Esophagus muscularis mucosa (tissue), 4 donors: ENCODE data around the gene TANC1. TPM values are rescaled to one million over a fixed set of nuclear protein-coding genes. Genes with fewer than 3 reads are reported as not detected.

Source experiments
- DNase-seq: peaks from one replicate; pipeline ENCODE4 v3.0.0-alpha.2; 2017; ENCODE audit errors: extremely low spot score
- H3K27ac ChIP-seq, 4 donors: fragments of 200-600 bp; sonication (generic); replicated peaks in 1 of 4; 1 replicate in 3 of 4; 2 replicates in 1 of 4; pipeline ENCODE4 v1.5.1; 2016 to 2019; ENCODE audit warnings: mild to moderate bottlenecking in 1 of 4
- H3K27me3 ChIP-seq, 4 donors: fragments of 200-600 bp; sonication (generic); one replicate each; pipeline versions ENCODE4 v1.5.1 to v1.6.0; 2016 to 2019
- H3K36me3 ChIP-seq, 4 donors: fragments of 200-600 bp; sonication (generic); one replicate each; pipeline ENCODE4 v1.5.1; 2016 to 2019
- H3K4me1 ChIP-seq, 4 donors: fragments of 200-600 bp; sonication (generic); one replicate each; pipeline ENCODE4 v1.5.1; 2016 to 2019
- H3K4me3 ChIP-seq, 4 donors: fragments of 200-600 bp; sonication (generic); 1 replicate in 2 of 4; 2 replicates in 2 of 4; pipeline ENCODE4 v1.5.1; 2016 to 2019; ENCODE audit warnings: mild to moderate bottlenecking in 4 of 4, moderate library complexity in 1 of 4
- H3K9me3 ChIP-seq, 4 donors: fragments of 200-600 bp; sonication (generic); 1 replicate in 3 of 4; 2 replicates in 1 of 4; pipeline ENCODE4 v1.5.1; 2016 to 2019
- CTCF ChIP-seq, 3 experiments: fragments of 200-600 bp in 2 of 3; fragments of 450-650 bp in 1 of 3; sonication (generic) in 2 of 3; IDR thresholded peaks; one replicate each; pipeline ENCODE4 v1.5.1; 2017 to 2019; ENCODE audit warnings: antibody characterized with exemption in 3 of 3, mild to moderate bottlenecking in 2 of 3, moderate library complexity in 1 of 3
- EP300 ChIP-seq: sonication (generic); formaldehyde crosslinking; IDR thresholded peaks from one replicate; pipeline ENCODE4 v1.6.1; 2017; ENCODE audit warnings: antibody characterized with exemption
- POLR2A ChIP-seq: fragments of 450-650 bp; IDR thresholded peaks from one replicate; pipeline ENCODE4 v1.6.1; 2017; ENCODE audit warnings: antibody characterized with exemption, moderate library complexity, mild to moderate bottlenecking, low read depth
- POLR2AphosphoS5 ChIP-seq, 2 donors: sonication (generic); formaldehyde crosslinking; IDR thresholded peaks; one replicate each; pipeline ENCODE4 v1.6.1; 2017; ENCODE audit warnings: antibody characterized with exemption in 2 of 2
- WGBS: methylation state at CpG from one replicate; pipeline ENCODE4 v1.1.5; 2018; 5-methylcytosine and 5-hydroxymethylcytosine counted together
- intact Hi-C: fragments of 100-400 bp; cut with DNase I; formaldehyde crosslinking; loops from one replicate; pipeline ENCODE4 v1.15.1; 2023
- total RNA-seq, 4 donors: library from RNA; depleted of rRNA; stranded (reverse); fragments of >200 nt; gene quantifications; one replicate each; pipeline versions ENCODE4 v1.1.0 to v1.2.1, GENCODE V29; 2016

The TANC1 gene
- total RNA-seq, 4 donors from 2014 or later = 34.3 to 54.0 (median 52.9) TPM

- intact Hi-C loops = no loop called here
- DNase-seq = no peak
- Histone ChIP-seq H3K27me3 (no peaks in the 10 kb centered on the region), H3K36me3 (peaks cover 12 to 81% (median 53%) of the 10 kb centered on the region in 4 donors), H3K4me3 (no peak overlapping the region), H3K27ac (no peak overlapping the region), H3K9me3 (no peaks in the 10 kb centered on the region), H3K4me1 (peaks cover 7 to 28% (median 18%) of the 10 kb centered on the region in 4 donors)
- TF ChIP-seq POLR2A (no peak), EP300 (no peak), CTCF (IDR thresholded peaks at IDR 0.05) (no peak), POLR2AphosphoS5 (IDR thresholded peaks at IDR 0.05) (no peak)
- 77% methylated on average over 7 of the region's 7 CpGs for WGBS
Observed at GRCh38 chr2:159177957-159178356, 209.5 kb downstream of the TANC1 start.

- no peak overlapping the region for H3K4me3 ChIP-seq
- peaks cover 12 to 70% (median 43%) of the 10 kb centered on the region in 4 donors for H3K36me3 ChIP-seq
- no peaks in the 10 kb centered on the region for H3K9me3 ChIP-seq
- TF ChIP-seq POLR2A = no peak
- no peak for TF ChIP-seq CTCF (IDR thresholded peaks at IDR 0.05)
- no peak for TF ChIP-seq POLR2AphosphoS5 (IDR thresholded peaks at IDR 0.05)
- TF ChIP-seq EP300 = no peak
- intact Hi-C loops = no loop called here
- no peak for DNase-seq
- peaks cover 7 to 28% (median 24%) of the 10 kb centered on the region in 4 donors for H3K4me1 ChIP-seq
- WGBS = 88% methylated on average over 8 of the region's 8 CpGs
- H3K27me3 ChIP-seq = no peaks in the 10 kb centered on the region
- no peak overlapping the region for H3K27ac ChIP-seq
Observed at GRCh38 chr2:159179096-159179495, 210.7 kb downstream of the TANC1 start.

GRCh38 chr2:159179696-159180095 lies 211.3 kb downstream of the TANC1 start:
- Histone ChIP-seq H3K4me3 (no peak overlapping the region), H3K36me3 (peaks cover 12 to 64% (median 39%) of the 10 kb centered on the region in 4 donors), H3K27ac (no peak overlapping the region), H3K9me3 (no peaks in the 10 kb centered on the region), H3K27me3 (no peaks in the 10 kb centered on the region), H3K4me1 (peaks cover 7 to 28% (median 26%) of the 10 kb centered on the region in 4 donors)
- 96% methylated on average over 3 of the region's 4 CpGs for WGBS
- intact Hi-C loops = no loop called here
- TF ChIP-seq POLR2AphosphoS5 (IDR thresholded peaks at IDR 0.05) (no peak), CTCF (IDR thresholded peaks at IDR 0.05) (no peak), POLR2A (no peak), EP300 (no peak)
- DNase-seq = no peak

GRCh38 chr2:159183346-159183745 lies 214.9 kb downstream of the TANC1 start:
- WGBS = 85% methylated on average over 9 of the region's 9 CpGs
- Histone ChIP-seq H3K36me3 (peaks cover 21 to 73% (median 51%) of the 10 kb centered on the region in 4 donors), H3K4me3 (no peak overlapping the region), H3K27me3 (no peaks in the 10 kb centered on the region), H3K4me1 (peaks cover 0 to 23% (median 3%) of the 10 kb centered on the region in 4 donors), H3K9me3 (no peaks in the 10 kb centered on the region), H3K27ac (no peak overlapping the region)
- TF ChIP-seq EP300 = no peak
- no peak for TF ChIP-seq POLR2AphosphoS5 (IDR thresholded peaks at IDR 0.05)
- no peak for TF ChIP-seq CTCF (IDR thresholded peaks at IDR 0.05)
- TF ChIP-seq POLR2A = no peak
- intact Hi-C loops = no loop called here
- DNase-seq = no peak
